Stomach (tissue), 4 donors: ENCODE results near the gene CEP89.

Source experiments
- EP300 ChIP-seq: sonication (generic); formaldehyde crosslinking; IDR thresholded peaks from one replicate; pipeline ENCODE4 v1.6.1; 2017; ENCODE audit warnings: antibody characterized with exemption
- POLR2A ChIP-seq, 4 donors: fragments of 450-650 bp; IDR thresholded peaks; one replicate each; pipeline ENCODE4 v1.6.1; 2016; ENCODE audit warnings: antibody characterized with exemption in 4 of 4, control low read depth in 2 of 4, mild to moderate bottlenecking in 1 of 4, moderate library complexity in 1 of 4
- POLR2AphosphoS5 ChIP-seq, 3 donors: sonication (generic); formaldehyde crosslinking; IDR thresholded peaks; one replicate each; pipeline ENCODE4 v1.6.1; 2016; ENCODE audit warnings: antibody characterized with exemption in 3 of 3
- TF ChIP-seq, protein P1 (sequence below), 7 experiments: fragments of 450-650 bp in 4 of 7; fragments of 200-600 bp in 3 of 7; sonication (generic) in 3 of 7; IDR thresholded peaks; one replicate each; pipeline ENCODE4 v1.5.1; 2016 to 2019; ENCODE audit warnings: antibody characterized with exemption in 7 of 7, control low read depth in 2 of 7, mild to moderate bottlenecking in 1 of 7

DNA sequence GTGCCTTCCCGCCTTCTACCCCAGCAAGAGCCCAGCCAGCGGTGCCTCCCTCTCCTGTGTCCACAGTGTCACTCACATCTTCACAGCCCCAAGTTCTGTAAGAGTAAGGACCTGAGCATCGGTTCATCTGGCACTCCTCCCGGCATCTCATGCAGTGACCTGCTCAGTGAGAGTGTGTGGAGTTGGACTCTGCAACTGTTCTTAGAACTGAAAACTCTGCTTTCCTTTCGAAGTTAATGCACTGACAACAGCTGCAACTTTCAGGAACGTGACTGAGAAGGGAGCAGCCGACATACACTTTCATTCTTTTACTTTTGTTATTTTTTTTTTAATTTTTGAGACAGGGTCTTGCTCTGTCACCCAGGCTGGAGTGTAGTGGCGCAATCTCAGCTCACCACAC, 41.2 kb downstream of the CEP89 start:
- TF ChIP-seq EP300 (no peak), POLR2A (IDR thresholded peaks at IDR 0.05) (no peak), POLR2AphosphoS5 (IDR thresholded peaks at IDR 0.05) (no peak)
- TF ChIP-seq, protein P1, sequence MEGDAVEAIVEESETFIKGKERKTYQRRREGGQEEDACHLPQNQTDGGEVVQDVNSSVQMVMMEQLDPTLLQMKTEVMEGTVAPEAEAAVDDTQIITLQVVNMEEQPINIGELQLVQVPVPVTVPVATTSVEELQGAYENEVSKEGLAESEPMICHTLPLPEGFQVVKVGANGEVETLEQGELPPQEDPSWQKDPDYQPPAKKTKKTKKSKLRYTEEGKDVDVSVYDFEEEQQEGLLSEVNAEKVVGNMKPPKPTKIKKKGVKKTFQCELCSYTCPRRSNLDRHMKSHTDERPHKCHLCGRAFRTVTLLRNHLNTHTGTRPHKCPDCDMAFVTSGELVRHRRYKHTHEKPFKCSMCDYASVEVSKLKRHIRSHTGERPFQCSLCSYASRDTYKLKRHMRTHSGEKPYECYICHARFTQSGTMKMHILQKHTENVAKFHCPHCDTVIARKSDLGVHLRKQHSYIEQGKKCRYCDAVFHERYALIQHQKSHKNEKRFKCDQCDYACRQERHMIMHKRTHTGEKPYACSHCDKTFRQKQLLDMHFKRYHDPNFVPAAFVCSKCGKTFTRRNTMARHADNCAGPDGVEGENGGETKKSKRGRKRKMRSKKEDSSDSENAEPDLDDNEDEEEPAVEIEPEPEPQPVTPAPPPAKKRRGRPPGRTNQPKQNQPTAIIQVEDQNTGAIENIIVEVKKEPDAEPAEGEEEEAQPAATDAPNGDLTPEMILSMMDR (IDR thresholded peaks at IDR 0.05) = no peak
